Hepatocyte (in vitro differentiated cells): ENCODE results near the gene BET1L.

Experiments used
- EZH2 ChIP-seq: fragments of 200-600 bp; sonication (generic); IDR thresholded peaks from 2 replicates; pipeline ENCODE4 v1.6.1; 2016; ENCODE audit warnings: antibody characterized with exemption, mild to moderate bottlenecking, borderline replicate concordance
- EZH2phosphoT487 ChIP-seq: fragments of 200-600 bp; sonication (generic); IDR thresholded peaks from one replicate; pipeline ENCODE4 v1.6.1; 2018; ENCODE audit warnings: antibody characterized with exemption, mild to moderate bottlenecking, low read depth, moderate library complexity; ENCODE audit not compliant: unreplicated experiment, severe bottlenecking
- TF ChIP-seq, protein P1 (sequence below): fragments of 200-600 bp; sonication (generic); IDR thresholded peaks from 2 replicates; pipeline ENCODE4 v1.5.1; 2016; ENCODE audit warnings: antibody characterized with exemption, mild to moderate bottlenecking; ENCODE audit not compliant: poor library complexity

DNA sequence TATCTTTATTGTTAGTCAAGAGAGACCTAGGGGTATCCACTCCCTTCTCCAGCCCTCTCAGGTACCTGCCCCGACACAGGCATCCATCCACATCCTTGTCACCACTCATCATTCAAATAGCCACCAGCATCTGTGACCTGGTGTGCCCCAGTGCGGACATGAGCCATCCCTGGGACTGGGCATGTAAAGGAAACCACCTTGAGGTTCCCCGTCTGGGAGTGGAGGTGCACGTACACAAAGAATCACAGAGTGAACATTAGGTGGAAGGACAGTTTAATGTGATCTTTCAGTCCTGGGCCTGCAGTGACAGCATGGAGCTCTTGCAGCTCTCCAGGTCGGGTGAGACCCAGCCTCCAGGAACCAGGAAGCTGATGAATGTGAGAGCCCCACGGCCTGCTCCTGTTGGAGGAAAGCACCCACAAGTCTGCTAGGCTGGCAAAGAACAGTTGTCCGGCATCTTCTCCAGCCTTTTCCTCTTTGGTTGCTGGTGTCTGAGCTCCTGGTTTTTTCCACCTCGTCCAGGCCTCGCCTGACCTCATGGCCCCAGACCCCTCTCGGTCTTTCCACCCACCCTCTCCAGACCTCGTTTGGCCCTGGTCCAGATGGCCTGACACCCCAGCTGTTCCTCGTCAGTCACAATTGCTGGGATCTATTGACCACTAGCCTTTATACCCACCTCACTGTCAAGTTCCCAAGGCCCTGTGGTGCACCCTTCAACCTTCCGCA lies 46.1 kb upstream of the BET1L start:
- TF ChIP-seq, protein P1, sequence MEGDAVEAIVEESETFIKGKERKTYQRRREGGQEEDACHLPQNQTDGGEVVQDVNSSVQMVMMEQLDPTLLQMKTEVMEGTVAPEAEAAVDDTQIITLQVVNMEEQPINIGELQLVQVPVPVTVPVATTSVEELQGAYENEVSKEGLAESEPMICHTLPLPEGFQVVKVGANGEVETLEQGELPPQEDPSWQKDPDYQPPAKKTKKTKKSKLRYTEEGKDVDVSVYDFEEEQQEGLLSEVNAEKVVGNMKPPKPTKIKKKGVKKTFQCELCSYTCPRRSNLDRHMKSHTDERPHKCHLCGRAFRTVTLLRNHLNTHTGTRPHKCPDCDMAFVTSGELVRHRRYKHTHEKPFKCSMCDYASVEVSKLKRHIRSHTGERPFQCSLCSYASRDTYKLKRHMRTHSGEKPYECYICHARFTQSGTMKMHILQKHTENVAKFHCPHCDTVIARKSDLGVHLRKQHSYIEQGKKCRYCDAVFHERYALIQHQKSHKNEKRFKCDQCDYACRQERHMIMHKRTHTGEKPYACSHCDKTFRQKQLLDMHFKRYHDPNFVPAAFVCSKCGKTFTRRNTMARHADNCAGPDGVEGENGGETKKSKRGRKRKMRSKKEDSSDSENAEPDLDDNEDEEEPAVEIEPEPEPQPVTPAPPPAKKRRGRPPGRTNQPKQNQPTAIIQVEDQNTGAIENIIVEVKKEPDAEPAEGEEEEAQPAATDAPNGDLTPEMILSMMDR, result no peak
- TF ChIP-seq EZH2phosphoT487, result no peak
- TF ChIP-seq EZH2, result no peak
